WTC11 (cell line): ENCODE measurements around the gene MAMDC2. TPM values are rescaled to one million over a fixed set of nuclear protein-coding genes. Genes with fewer than 3 reads are reported as not detected.

ENCODE experiments used
- ATAC-seq: fragments of 200-7000 bp; cut with Tn5 transposase; 2 replicates; pipeline ENCODE4 v1.10.0; 2021; ENCODE audit warnings: mild to moderate bottlenecking, moderate library complexity
- CTCF ChIA-PET: fragments of 300-600 bp; sonication (Branson Sonifier 250); formaldehyde crosslinking; loops from one replicate; lab custom pipeline; 2021; ENCODE audit warnings: antibody characterized with exemption; lab: Charles Lee
- POLR2A ChIA-PET: fragments of 350-600 bp; sonication (Branson Sonifier 250); formaldehyde crosslinking; loops from one replicate; lab custom pipeline; 2021; ENCODE audit warnings: antibody characterized with exemption; lab: Charles Lee
- DNase-seq: peaks from one replicate; pipeline ENCODE4 v3.0.0; 2021; ENCODE audit warnings: low spot score
- H3K27ac Mint-ChIP-seq: 2 replicates; pipeline ENCODE4 v1.8.0; 2021; ENCODE audit warnings: mixed read lengths
- H3K27me3 Mint-ChIP-seq: 2 replicates; pipeline ENCODE4 v1.8.0; 2021; ENCODE audit warnings: low read depth, mild to moderate bottlenecking, moderate library complexity, mixed read lengths
- H3K36me3 Mint-ChIP-seq: 2 replicates; pipeline ENCODE4 v1.8.0; 2021; ENCODE audit warnings: mixed read lengths
- H3K4me1 Mint-ChIP-seq: 2 replicates; pipeline ENCODE4 v1.8.0; 2022; ENCODE audit warnings: mixed read lengths
- H3K4me3 Mint-ChIP-seq: 2 replicates; pipeline ENCODE4 v1.8.0; 2021; ENCODE audit warnings: mild to moderate bottlenecking, moderate library complexity, mixed read lengths
- H3K9me3 Mint-ChIP-seq: 2 replicates; pipeline ENCODE4 v1.8.0; 2021; ENCODE audit warnings: mixed read lengths
- MYBL2 ChIP-seq: sonication (generic); formaldehyde crosslinking; IDR thresholded peaks from 2 replicates; pipeline ENCODE4 v1.8.1; 2023; ENCODE audit warnings: mild to moderate bottlenecking, moderate library complexity, missing genetic modification reagents
- SP1 ChIP-seq: sonication (generic); formaldehyde crosslinking; conservative IDR thresholded peaks from 2 replicates; pipeline ENCODE4 v1.8.1; 2022; ENCODE audit warnings: missing genetic modification reagents
- ZNF121 ChIP-seq: sonication (generic); formaldehyde crosslinking; IDR thresholded peaks from 2 replicates; pipeline ENCODE4 v1.8.0; 2023; ENCODE audit warnings: missing genetic modification reagents
- ZNF219 ChIP-seq: sonication (generic); formaldehyde crosslinking; IDR thresholded peaks from 2 replicates; pipeline ENCODE4 v1.8.0; 2023; ENCODE audit warnings: missing genetic modification reagents, mild to moderate bottlenecking, borderline replicate concordance
- ZNF232 ChIP-seq: sonication (generic); formaldehyde crosslinking; IDR thresholded peaks from 2 replicates; pipeline ENCODE4 v1.8.0; 2022; ENCODE audit warnings: mild to moderate bottlenecking, missing genetic modification reagents
- ZNF416 ChIP-seq: fragments of 250-450 bp; sonication (Bioruptor Pico); IDR thresholded peaks from 2 replicates; pipeline ENCODE4 v1.9.0; 2021; ENCODE audit warnings: mild to moderate bottlenecking, inconsistent platforms
- ZNF671 ChIP-seq: fragments of 250-450 bp; sonication (Bioruptor Pico); IDR thresholded peaks from 2 replicates; pipeline ENCODE4 v1.8.0; 2021; ENCODE audit warnings: mild to moderate bottlenecking
- total RNA-seq: library from RNA; stranded (reverse); gene quantifications from 3 replicates; pipeline ENCODE4 v1.2.3, GENCODE V29; 2021
- TF ChIP-seq, protein P1 (sequence below): sonication (generic); formaldehyde crosslinking; IDR thresholded peaks from 2 replicates; pipeline ENCODE4 v1.8.0; 2023; ENCODE audit warnings: missing genetic modification reagents, mild to moderate bottlenecking, borderline replicate concordance
- TF ChIP-seq, protein P2 (sequence below): sonication (generic); formaldehyde crosslinking; IDR thresholded peaks from 2 replicates; pipeline ENCODE4 v1.8.1; 2023; ENCODE audit warnings: mild to moderate bottlenecking, missing genetic modification reagents, borderline replicate concordance
- TF ChIP-seq, protein P3 (sequence below): sonication (generic); formaldehyde crosslinking; IDR thresholded peaks from 2 replicates; pipeline ENCODE4 v1.8.1; 2023; ENCODE audit warnings: mild to moderate bottlenecking, missing genetic modification reagents
- TF ChIP-seq, protein P4 (sequence below): sonication (generic); formaldehyde crosslinking; IDR thresholded peaks from 2 replicates; pipeline ENCODE4 v1.8.0; 2023; ENCODE audit warnings: mild to moderate bottlenecking, missing genetic modification reagents
- TF ChIP-seq, protein P5 (sequence below): fragments of 250-450 bp; sonication (Bioruptor Pico); IDR thresholded peaks from 2 replicates; pipeline ENCODE4 v1.9.0; 2021; ENCODE audit warnings: mild to moderate bottlenecking
- TF ChIP-seq, protein P6 (sequence below): sonication (generic); formaldehyde crosslinking; IDR thresholded peaks from 2 replicates; pipeline ENCODE4 v1.8.1; 2023; ENCODE audit warnings: mild to moderate bottlenecking, missing genetic modification reagents
- TF ChIP-seq, protein P7 (sequence below): sonication (generic); formaldehyde crosslinking; IDR thresholded peaks from 2 replicates; pipeline ENCODE4 v1.8.0; 2022; ENCODE audit warnings: mild to moderate bottlenecking, missing genetic modification reagents
- TF ChIP-seq, protein P8 (sequence below): fragments of 250-450 bp; sonication (Bioruptor Pico); IDR thresholded peaks from 2 replicates; pipeline ENCODE4 v1.8.0; 2021; ENCODE audit warnings: mild to moderate bottlenecking

MAMDC2 gene
- total RNA-seq, 1 experiment from 2014 or later: 6.0 TPM

DNA sequence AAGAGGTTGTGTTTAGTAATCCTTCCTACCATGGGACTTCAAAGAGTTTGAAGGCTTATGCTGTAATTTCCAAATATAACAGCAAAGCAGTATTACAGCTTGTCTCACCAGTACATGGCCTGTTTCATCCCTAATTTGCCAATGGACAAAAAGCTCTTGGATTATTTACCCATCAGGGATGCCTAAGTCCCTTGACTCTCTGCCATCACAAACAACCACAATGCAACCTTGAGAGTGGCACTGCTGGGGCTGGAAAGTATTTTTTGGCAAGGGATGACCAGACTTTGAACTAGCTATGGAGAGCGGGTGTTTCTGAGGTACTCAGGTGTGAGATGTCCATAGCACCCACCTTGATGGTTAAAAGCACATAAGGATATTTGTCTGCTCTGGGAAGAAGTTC, 9.1 kb downstream of the MAMDC2 start:
- DNase-seq (no peak), ATAC-seq (no peak)
- POLR2A ChIA-PET: no interaction called here
- Mint-ChIP-seq H3K9me3 (peaks cover 22% of the 10 kb centered on the region), H3K27me3 (no peaks in the 10 kb centered on the region), H3K4me1 (no peaks in the 10 kb centered on the region), H3K4me3 (no peak overlapping the region)
- TF ChIP-seq ZNF232 (no peak), ZNF671 (no peak), ZNF121 (no peak), ZNF416 (CRISPR knock-in tag) (no peak), ZNF219 (CRISPR knock-in tag) (no peak), MYBL2 (CRISPR knock-in tag) (no peak), SP1 (no peak)
- TF ChIP-seq, protein P1, sequence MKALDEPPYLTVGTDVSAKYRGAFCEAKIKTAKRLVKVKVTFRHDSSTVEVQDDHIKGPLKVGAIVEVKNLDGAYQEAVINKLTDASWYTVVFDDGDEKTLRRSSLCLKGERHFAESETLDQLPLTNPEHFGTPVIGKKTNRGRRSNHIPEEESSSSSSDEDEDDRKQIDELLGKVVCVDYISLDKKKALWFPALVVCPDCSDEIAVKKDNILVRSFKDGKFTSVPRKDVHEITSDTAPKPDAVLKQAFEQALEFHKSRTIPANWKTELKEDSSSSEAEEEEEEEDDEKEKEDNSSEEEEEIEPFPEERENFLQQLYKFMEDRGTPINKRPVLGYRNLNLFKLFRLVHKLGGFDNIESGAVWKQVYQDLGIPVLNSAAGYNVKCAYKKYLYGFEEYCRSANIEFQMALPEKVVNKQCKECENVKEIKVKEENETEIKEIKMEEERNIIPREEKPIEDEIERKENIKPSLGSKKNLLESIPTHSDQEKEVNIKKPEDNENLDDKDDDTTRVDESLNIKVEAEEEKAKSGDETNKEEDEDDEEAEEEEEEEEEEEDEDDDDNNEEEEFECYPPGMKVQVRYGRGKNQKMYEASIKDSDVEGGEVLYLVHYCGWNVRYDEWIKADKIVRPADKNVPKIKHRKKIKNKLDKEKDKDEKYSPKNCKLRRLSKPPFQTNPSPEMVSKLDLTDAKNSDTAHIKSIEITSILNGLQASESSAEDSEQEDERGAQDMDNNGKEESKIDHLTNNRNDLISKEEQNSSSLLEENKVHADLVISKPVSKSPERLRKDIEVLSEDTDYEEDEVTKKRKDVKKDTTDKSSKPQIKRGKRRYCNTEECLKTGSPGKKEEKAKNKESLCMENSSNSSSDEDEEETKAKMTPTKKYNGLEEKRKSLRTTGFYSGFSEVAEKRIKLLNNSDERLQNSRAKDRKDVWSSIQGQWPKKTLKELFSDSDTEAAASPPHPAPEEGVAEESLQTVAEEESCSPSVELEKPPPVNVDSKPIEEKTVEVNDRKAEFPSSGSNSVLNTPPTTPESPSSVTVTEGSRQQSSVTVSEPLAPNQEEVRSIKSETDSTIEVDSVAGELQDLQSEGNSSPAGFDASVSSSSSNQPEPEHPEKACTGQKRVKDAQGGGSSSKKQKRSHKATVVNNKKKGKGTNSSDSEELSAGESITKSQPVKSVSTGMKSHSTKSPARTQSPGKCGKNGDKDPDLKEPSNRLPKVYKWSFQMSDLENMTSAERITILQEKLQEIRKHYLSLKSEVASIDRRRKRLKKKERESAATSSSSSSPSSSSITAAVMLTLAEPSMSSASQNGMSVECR: no peak
- TF ChIP-seq, protein P2, sequence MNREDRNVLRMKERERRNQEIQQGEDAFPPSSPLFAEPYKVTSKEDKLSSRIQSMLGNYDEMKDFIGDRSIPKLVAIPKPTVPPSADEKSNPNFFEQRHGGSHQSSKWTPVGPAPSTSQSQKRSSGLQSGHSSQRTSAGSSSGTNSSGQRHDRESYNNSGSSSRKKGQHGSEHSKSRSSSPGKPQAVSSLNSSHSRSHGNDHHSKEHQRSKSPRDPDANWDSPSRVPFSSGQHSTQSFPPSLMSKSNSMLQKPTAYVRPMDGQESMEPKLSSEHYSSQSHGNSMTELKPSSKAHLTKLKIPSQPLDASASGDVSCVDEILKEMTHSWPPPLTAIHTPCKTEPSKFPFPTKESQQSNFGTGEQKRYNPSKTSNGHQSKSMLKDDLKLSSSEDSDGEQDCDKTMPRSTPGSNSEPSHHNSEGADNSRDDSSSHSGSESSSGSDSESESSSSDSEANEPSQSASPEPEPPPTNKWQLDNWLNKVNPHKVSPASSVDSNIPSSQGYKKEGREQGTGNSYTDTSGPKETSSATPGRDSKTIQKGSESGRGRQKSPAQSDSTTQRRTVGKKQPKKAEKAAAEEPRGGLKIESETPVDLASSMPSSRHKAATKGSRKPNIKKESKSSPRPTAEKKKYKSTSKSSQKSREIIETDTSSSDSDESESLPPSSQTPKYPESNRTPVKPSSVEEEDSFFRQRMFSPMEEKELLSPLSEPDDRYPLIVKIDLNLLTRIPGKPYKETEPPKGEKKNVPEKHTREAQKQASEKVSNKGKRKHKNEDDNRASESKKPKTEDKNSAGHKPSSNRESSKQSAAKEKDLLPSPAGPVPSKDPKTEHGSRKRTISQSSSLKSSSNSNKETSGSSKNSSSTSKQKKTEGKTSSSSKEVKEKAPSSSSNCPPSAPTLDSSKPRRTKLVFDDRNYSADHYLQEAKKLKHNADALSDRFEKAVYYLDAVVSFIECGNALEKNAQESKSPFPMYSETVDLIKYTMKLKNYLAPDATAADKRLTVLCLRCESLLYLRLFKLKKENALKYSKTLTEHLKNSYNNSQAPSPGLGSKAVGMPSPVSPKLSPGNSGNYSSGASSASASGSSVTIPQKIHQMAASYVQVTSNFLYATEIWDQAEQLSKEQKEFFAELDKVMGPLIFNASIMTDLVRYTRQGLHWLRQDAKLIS (CRISPR knock-in tag): no peak
- TF ChIP-seq, protein P3, sequence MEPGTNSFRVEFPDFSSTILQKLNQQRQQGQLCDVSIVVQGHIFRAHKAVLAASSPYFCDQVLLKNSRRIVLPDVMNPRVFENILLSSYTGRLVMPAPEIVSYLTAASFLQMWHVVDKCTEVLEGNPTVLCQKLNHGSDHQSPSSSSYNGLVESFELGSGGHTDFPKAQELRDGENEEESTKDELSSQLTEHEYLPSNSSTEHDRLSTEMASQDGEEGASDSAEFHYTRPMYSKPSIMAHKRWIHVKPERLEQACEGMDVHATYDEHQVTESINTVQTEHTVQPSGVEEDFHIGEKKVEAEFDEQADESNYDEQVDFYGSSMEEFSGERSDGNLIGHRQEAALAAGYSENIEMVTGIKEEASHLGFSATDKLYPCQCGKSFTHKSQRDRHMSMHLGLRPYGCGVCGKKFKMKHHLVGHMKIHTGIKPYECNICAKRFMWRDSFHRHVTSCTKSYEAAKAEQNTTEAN: no peak
- TF ChIP-seq, protein P4, sequence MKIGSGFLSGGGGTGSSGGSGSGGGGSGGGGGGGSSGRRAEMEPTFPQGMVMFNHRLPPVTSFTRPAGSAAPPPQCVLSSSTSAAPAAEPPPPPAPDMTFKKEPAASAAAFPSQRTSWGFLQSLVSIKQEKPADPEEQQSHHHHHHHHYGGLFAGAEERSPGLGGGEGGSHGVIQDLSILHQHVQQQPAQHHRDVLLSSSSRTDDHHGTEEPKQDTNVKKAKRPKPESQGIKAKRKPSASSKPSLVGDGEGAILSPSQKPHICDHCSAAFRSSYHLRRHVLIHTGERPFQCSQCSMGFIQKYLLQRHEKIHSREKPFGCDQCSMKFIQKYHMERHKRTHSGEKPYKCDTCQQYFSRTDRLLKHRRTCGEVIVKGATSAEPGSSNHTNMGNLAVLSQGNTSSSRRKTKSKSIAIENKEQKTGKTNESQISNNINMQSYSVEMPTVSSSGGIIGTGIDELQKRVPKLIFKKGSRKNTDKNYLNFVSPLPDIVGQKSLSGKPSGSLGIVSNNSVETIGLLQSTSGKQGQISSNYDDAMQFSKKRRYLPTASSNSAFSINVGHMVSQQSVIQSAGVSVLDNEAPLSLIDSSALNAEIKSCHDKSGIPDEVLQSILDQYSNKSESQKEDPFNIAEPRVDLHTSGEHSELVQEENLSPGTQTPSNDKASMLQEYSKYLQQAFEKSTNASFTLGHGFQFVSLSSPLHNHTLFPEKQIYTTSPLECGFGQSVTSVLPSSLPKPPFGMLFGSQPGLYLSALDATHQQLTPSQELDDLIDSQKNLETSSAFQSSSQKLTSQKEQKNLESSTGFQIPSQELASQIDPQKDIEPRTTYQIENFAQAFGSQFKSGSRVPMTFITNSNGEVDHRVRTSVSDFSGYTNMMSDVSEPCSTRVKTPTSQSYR: no peak
- TF ChIP-seq, protein P5, sequence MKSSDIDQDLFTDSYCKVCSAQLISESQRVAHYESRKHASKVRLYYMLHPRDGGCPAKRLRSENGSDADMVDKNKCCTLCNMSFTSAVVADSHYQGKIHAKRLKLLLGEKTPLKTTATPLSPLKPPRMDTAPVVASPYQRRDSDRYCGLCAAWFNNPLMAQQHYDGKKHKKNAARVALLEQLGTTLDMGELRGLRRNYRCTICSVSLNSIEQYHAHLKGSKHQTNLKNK (CRISPR knock-in tag): no peak
- TF ChIP-seq, protein P6, sequence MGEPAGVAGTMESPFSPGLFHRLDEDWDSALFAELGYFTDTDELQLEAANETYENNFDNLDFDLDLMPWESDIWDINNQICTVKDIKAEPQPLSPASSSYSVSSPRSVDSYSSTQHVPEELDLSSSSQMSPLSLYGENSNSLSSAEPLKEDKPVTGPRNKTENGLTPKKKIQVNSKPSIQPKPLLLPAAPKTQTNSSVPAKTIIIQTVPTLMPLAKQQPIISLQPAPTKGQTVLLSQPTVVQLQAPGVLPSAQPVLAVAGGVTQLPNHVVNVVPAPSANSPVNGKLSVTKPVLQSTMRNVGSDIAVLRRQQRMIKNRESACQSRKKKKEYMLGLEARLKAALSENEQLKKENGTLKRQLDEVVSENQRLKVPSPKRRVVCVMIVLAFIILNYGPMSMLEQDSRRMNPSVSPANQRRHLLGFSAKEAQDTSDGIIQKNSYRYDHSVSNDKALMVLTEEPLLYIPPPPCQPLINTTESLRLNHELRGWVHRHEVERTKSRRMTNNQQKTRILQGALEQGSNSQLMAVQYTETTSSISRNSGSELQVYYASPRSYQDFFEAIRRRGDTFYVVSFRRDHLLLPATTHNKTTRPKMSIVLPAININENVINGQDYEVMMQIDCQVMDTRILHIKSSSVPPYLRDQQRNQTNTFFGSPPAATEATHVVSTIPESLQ (CRISPR knock-in tag): no peak
- TF ChIP-seq, protein P7, sequence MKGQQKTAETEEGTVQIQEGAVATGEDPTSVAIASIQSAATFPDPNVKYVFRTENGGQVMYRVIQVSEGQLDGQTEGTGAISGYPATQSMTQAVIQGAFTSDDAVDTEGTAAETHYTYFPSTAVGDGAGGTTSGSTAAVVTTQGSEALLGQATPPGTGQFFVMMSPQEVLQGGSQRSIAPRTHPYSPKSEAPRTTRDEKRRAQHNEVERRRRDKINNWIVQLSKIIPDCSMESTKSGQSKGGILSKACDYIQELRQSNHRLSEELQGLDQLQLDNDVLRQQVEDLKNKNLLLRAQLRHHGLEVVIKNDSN: no peak
- TF ChIP-seq, protein P8, sequence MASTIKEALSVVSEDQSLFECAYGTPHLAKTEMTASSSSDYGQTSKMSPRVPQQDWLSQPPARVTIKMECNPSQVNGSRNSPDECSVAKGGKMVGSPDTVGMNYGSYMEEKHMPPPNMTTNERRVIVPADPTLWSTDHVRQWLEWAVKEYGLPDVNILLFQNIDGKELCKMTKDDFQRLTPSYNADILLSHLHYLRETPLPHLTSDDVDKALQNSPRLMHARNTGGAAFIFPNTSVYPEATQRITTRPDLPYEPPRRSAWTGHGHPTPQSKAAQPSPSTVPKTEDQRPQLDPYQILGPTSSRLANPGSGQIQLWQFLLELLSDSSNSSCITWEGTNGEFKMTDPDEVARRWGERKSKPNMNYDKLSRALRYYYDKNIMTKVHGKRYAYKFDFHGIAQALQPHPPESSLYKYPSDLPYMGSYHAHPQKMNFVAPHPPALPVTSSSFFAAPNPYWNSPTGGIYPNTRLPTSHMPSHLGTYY (CRISPR knock-in tag): no peak
- TF ChIP-seq, all 79 proteins: peak for 0
- CTCF ChIA-PET: no interaction called here
- Mint-ChIP-seq H3K27ac (no peak overlapping the region), H3K36me3 (peaks cover 20% of the 10 kb centered on the region)
